ENCODE data around the gene EHD3. TPM values are rescaled to one million over a fixed set of nuclear protein-coding genes. Genes with fewer than 3 reads are reported as not detected.

EHD3 gene
- total RNA-seq, 2 experiments from 2014 or later: 0.86 to 1.1 TPM

DNA sequence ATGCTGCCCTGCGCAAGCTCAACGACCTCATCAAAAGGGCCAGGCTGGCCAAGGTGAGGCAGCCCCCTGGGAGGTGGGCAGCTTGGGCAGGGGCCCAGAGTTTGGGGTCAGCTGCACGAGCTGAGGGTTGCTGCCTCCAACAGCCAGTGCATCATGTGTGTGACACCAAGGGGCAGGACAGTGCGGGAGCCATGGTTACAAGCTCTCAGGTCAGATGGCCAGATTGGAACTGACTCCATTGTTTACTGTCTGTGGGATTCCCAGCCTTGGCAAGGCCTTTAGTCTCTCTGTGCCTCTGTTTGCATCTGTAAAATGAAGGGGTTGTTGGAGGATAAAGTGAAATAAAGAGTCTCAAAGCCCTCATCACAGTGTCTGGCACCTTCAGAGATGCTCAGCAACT is 26.9 kb downstream of the EHD3 start:
- H3K4me3 Mint-ChIP-seq: no peak overlapping the region
- ChIA-PET CTCF (no interaction called here), POLR2A (interaction anchor here (0.9 kb wide), 1 partner anchor 41 kb away, joined by 3 read pairs; no protein-coding TSS in a partner anchor)
- H3K27ac Mint-ChIP-seq: no peak overlapping the region
- H3K36me3 Mint-ChIP-seq (ENCODE audit: low read depth): no peaks in the 10 kb centered on the region
- no peaks in the 10 kb centered on the region for H3K27me3 Mint-ChIP-seq
- DNase-seq: no peak
- no peaks in the 10 kb centered on the region for H3K9me3 Mint-ChIP-seq
- H3K4me1 Mint-ChIP-seq: no peaks in the 10 kb centered on the region

DNA sequence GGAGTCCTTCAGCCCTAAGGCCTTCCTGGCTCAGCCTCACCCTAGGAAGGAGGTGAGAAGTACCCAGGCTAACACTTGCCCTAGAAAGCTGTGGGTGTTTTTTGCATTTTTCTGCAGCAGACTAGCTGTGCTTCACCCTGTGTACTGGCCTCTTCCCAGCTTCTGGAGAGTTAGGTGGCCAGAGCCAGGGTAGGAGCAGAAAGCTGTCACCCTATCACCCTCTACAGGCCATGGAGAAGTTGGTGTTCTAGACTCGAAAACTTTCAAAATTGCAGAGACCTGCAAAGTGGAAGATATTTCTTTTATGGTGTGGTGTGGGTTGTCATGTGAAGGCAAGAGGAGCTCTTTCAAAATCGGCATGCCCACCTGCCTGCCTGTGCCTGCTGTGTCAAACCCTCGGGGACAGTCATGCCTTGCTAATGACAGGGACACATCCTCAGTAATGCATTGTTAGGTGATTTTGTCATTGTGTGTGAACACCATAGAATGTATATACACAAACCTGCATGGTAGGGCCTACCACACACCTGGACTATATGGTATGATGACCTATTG is 29.8 kb downstream of the EHD3 start:
- no peak for DNase-seq
- H3K9me3 Mint-ChIP-seq: no peaks in the 10 kb centered on the region
- CTCF ChIA-PET: no interaction called here
- H3K4me1 Mint-ChIP-seq: no peaks in the 10 kb centered on the region
- no peaks in the 10 kb centered on the region for H3K36me3 Mint-ChIP-seq (ENCODE audit: low read depth)
- H3K27ac Mint-ChIP-seq: no peak overlapping the region
- H3K4me3 Mint-ChIP-seq: no peak overlapping the region
- no peaks in the 10 kb centered on the region for H3K27me3 Mint-ChIP-seq
- POLR2A ChIA-PET: no interaction called here

DNA sequence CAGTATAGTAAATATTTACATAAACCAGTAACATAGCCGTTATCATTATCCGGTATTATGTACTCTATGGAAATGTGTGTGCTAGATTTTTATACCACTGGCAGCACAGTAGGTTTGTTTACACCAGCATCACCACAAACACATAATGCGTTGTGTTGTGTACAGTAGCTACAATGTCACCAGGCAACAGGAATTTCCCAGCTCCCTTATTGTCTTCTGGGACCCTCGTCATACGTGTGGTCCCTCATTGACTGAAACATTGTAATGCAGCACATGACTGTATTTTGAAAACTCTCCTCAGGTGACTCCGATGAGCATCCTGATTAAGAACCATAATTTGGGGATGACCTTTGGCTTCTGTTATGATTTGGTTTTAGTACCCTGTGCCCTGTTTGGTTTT is 31.3 kb downstream of the EHD3 start:
- Mint-ChIP-seq H3K4me1 (no peaks in the 10 kb centered on the region), H3K9me3 (no peaks in the 10 kb centered on the region), H3K27me3 (no peaks in the 10 kb centered on the region), H3K36me3 (ENCODE audit: low read depth) (no peaks in the 10 kb centered on the region), H3K4me3 (no peak overlapping the region), H3K27ac (no peak overlapping the region)
- no peak for DNase-seq
- ChIA-PET POLR2A (no interaction called here), CTCF (no interaction called here)

DNA sequence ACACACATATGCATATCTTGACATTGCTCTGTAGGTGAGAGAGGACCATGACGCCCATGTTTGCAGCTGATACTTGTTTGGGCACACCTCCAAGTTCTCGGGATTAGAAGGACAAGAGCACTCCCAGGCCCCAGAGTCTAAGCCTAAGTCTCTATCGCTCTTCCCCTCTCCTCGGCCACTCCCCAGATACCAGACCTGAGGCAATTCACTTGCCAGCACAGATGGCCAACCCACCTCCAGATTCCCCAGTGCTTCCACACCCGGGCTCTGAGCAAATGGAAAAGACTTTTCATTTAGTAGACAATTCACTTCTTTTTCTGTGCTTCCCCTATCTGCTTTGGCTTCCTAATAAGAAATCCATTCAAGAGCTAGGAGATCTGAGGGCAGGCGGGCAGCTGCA is 32.9 kb downstream of the EHD3 start:
- DNase-seq: no peak
- H3K4me3 Mint-ChIP-seq: no peak overlapping the region
- ChIA-PET POLR2A (no interaction called here), CTCF (no interaction called here)
- H3K36me3 Mint-ChIP-seq (ENCODE audit: low read depth): no peaks in the 10 kb centered on the region
- H3K9me3 Mint-ChIP-seq: no peaks in the 10 kb centered on the region
- H3K4me1 Mint-ChIP-seq: no peaks in the 10 kb centered on the region
- no peak overlapping the region for H3K27ac Mint-ChIP-seq
- peaks cover 1% of the 10 kb centered on the region for H3K27me3 Mint-ChIP-seq

DNA sequence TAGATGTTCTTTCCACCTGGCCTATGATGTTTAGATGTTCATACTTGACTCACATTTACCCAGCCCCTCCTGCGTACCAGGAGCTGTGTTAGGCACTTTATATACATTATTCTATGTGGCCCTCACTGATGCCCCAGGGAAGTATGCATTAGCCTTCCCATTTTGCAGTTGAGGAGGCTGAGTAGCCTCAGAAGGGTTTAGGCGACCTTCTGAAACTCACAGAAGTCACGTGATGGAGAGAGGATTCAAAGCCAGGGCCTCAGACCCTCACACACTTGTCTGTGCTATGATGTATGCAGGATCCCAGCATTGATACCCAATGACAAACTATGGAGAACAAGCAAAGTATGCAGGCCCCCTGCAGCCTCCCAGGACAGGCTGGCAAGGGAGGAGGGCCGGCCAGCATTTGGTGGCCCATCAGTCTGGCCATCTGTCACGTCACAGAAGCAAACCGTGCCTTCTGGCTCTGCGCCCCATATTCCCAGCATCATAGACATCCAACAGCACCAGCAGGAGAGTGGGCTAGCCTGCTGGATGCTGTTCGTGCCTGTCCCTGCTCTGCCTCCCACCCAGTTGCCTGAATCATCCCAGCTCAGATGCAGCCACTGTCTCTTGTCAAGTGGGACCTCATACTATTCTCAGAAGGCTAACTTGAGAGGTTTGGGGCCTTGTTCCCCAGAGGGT is 33.6 kb downstream of the EHD3 start:
- no peak overlapping the region for H3K27ac Mint-ChIP-seq
- H3K36me3 Mint-ChIP-seq (ENCODE audit: low read depth): no peaks in the 10 kb centered on the region
- ChIA-PET POLR2A (no interaction called here), CTCF (no interaction called here)
- no peaks in the 10 kb centered on the region for H3K9me3 Mint-ChIP-seq
- H3K4me3 Mint-ChIP-seq: no peak overlapping the region
- H3K4me1 Mint-ChIP-seq: no peaks in the 10 kb centered on the region
- DNase-seq: no peak
- H3K27me3 Mint-ChIP-seq: peaks cover 1% of the 10 kb centered on the region

DNA sequence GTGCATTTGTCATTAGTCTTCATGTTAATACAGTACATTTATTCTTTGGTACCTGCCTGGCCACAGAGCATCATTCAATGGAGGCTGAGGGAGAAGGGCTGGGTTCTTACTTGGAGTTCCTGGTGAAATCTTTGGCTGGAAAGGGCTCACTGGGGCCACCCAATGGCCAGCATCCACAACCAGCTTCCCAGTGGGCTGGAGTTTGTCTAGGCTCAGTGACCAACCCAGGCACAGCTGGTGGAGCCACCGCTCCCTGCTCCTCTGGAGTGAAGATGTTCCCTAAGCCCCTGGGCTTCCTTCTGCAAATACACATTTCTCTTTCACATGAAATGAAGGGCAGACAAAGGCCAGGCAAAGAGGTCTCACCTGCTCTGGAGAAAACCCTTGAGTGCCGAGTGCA is 34.4 kb downstream of the EHD3 start:
- DNase-seq: no peak
- Mint-ChIP-seq H3K4me1 (no peaks in the 10 kb centered on the region), H3K4me3 (no peak overlapping the region), H3K27me3 (peaks cover 3% of the 10 kb centered on the region), H3K9me3 (no peaks in the 10 kb centered on the region), H3K27ac (no peak overlapping the region), H3K36me3 (ENCODE audit: low read depth) (no peaks in the 10 kb centered on the region)
- ChIA-PET CTCF (no interaction called here), POLR2A (no interaction called here)

DNA sequence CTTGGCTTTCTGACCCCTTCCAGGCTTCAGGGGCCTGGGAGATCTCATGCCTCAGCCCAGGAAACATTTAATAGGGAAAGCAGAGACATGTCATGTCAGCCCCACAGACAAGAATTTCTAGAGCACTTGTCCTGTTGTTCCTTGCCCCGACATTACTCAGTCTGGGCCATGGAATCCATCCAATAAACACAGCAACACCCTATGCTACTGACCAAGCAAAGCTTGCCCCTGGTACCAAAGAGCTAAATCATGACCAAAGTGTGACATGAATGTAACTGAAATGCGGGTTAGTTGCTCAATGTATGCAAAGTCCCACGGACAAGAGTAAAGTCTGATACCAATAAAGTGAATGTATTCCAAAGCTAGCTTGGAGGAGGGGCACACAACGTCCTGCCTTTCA is 35.1 kb downstream of the EHD3 start:
- ChIA-PET POLR2A (no interaction called here), CTCF (no interaction called here)
- no peak overlapping the region for H3K27ac Mint-ChIP-seq
- H3K27me3 Mint-ChIP-seq: peaks cover 3% of the 10 kb centered on the region
- DNase-seq: no peak
- no peaks in the 10 kb centered on the region for H3K4me1 Mint-ChIP-seq
- no peaks in the 10 kb centered on the region for H3K9me3 Mint-ChIP-seq
- no peaks in the 10 kb centered on the region for H3K36me3 Mint-ChIP-seq (ENCODE audit: low read depth)
- H3K4me3 Mint-ChIP-seq: no peak overlapping the region

DNA sequence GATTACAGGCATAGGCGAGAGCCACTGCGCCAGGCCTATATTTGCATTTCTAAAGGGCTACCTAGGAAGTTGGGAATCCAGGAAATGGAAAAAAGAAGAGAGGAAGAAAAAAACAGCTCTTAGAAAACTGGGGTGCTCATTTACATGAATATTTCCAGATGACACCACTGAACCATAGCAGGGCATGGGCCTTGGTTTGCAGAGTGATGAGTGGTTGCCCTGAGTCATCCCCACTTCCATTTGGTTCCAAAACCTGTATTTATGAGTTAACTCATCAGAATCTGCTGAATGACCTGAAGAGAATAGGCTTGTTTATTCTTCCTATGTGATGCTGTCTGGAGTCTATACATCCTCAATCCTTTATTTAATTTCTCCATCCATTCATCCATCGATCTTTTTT is 36.2 kb downstream of the EHD3 start:
- Mint-ChIP-seq H3K27ac (no peak overlapping the region), H3K27me3 (peaks cover 3% of the 10 kb centered on the region), H3K4me1 (no peaks in the 10 kb centered on the region), H3K36me3 (ENCODE audit: low read depth) (no peaks in the 10 kb centered on the region), H3K9me3 (no peaks in the 10 kb centered on the region), H3K4me3 (no peak overlapping the region)
- POLR2A ChIA-PET: no interaction called here
- CTCF ChIA-PET: no interaction called here
- DNase-seq: no peak

DNA sequence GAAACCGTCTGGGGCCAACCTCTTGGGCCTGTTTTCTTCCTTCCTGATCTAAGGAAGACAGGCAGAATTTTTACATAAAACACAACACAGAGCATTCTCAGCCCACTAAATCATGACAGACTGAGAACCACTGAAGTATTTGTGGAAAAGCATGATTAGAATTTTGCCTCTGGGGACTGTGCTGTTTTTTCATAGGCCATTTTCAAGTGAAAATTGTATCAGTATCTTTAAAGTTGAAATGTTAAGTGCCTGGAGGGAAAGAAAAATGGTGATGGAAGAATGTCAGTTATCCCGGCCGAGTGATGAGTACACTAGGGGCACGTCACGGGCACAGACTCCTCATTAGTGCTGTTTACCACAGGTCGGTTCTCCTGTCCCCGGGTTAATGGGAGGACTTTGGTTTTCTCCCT is 36.9 kb downstream of the EHD3 start:
- H3K9me3 Mint-ChIP-seq: no peaks in the 10 kb centered on the region
- no peak overlapping the region for H3K27ac Mint-ChIP-seq
- CTCF ChIA-PET: no interaction called here
- no peak overlapping the region for H3K4me3 Mint-ChIP-seq
- POLR2A ChIA-PET: no interaction called here
- no peak for DNase-seq
- no peaks in the 10 kb centered on the region for H3K36me3 Mint-ChIP-seq (ENCODE audit: low read depth)
- H3K27me3 Mint-ChIP-seq: peaks cover 3% of the 10 kb centered on the region
- H3K4me1 Mint-ChIP-seq: no peaks in the 10 kb centered on the region

DNA sequence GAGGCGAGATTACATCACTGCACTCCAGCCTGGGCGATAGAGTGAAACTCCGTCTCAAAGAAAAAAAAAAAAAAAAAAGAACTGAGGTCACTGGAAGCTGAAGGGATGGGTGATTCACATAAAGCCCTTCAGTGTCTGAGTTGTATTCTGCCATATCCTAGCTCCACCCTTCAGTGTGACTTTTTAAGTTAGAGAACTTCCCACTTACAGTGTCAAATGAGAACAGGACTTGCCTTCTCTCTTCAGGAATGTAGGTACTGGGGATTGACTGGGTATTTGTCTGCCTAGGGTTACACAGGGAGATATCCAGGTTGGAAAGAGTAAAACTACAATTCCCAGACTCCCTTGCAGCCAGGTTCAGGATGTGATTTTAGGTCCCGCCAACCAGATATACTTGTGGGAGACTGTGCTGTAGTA is 37.9 kb downstream of the EHD3 start:
- Mint-ChIP-seq H3K27me3 (peaks cover 5% of the 10 kb centered on the region), H3K4me3 (no peak overlapping the region), H3K9me3 (no peaks in the 10 kb centered on the region), H3K27ac (no peak overlapping the region), H3K36me3 (ENCODE audit: low read depth) (no peaks in the 10 kb centered on the region), H3K4me1 (no peaks in the 10 kb centered on the region)
- POLR2A ChIA-PET: no interaction called here
- no peak for DNase-seq
- CTCF ChIA-PET: no interaction called here

DNA sequence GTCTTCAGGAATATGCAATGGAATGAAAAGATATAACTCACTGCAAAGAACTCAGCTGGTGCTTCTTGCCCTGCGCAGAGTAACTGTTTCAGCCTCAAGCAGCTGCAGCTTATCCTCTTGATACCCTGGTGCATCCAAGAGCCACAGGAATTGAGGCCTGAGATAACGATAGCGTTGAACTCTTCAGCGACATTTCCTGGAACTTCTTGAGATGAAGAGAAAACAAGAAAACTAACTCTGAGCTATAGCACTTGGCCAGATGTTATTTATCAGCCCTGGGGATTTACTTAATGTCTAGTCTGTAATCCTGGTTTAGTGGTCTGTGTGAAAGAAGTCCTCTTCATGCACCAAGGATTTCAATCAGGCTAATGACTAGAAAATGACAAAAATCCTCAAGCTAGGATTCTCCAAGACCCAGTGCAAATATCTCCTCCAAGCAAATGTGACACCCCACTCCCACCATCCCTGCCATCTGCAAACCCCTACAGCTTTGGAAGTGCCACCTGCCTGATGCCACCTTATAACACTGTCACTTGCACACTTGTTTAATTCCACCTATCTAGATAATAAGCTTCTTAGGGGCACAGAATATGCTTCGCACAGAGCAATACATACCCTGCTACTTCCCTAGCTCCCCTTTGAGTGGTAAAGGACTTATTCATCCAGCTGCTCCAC is 40.6 kb downstream of the EHD3 start:
- ChIA-PET POLR2A (no interaction called here), CTCF (no interaction called here)
- no peaks in the 10 kb centered on the region for H3K4me1 Mint-ChIP-seq

DNA sequence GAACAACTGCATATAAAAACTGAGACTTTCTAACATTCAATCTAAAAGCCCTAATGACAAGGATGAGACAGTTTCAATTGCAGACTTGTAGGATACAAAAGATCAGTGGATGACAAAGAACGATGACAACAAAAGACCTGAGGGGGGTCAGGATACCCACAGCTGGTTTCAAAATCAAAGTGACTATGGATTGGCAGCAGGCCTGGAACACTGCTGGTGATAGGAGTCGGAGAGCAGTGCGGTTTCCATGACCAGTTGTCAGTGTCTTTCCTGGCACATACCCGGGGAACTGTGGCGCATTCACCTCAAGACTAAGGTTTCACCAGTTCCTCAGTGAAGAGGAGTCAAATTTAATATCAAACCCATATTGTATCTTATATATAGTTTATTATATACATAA is 42.0 kb downstream of the EHD3 start:
- Mint-ChIP-seq H3K4me3 (no peak overlapping the region), H3K9me3 (no peaks in the 10 kb centered on the region), H3K36me3 (ENCODE audit: low read depth) (no peaks in the 10 kb centered on the region), H3K27me3 (peaks cover 7% of the 10 kb centered on the region), H3K27ac (no peak overlapping the region), H3K4me1 (no peaks in the 10 kb centered on the region)
- ChIA-PET POLR2A (no interaction called here), CTCF (no interaction called here)
- no peak for DNase-seq

More for the DNA sequence above, 40.6 kb downstream of the EHD3 start:
- H3K27me3 Mint-ChIP-seq: peaks cover 8% of the 10 kb centered on the region
- H3K36me3 Mint-ChIP-seq (ENCODE audit: low read depth): no peaks in the 10 kb centered on the region
- H3K4me3 Mint-ChIP-seq: no peak overlapping the region
- no peak overlapping the region for H3K27ac Mint-ChIP-seq
- no peak for DNase-seq
- H3K9me3 Mint-ChIP-seq: no peaks in the 10 kb centered on the region

DNA sequence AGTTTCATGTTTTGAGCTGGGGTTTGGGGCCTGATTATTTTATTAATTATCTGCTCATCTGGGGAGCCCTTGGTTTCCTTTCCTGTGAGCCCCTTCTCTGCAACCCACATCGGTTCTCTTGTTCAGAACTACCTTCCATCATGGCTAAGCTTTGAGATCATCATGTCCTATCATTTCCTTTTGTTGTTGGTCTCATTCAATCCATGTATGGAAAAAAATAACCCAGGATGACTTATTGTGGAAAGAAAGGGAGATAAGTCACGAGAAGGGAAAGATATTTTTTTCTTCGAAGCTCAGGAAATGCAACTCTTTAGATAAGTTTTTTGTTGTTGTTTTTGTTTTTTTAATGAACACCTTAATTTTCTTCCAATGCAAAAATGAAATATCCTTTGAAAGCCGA is 43.7 kb downstream of the EHD3 start:
- ChIA-PET CTCF (no interaction called here), POLR2A (no interaction called here)
- DNase-seq: no peak
- H3K27ac Mint-ChIP-seq: no peak overlapping the region
- peaks cover 7% of the 10 kb centered on the region for H3K27me3 Mint-ChIP-seq
- H3K9me3 Mint-ChIP-seq: no peaks in the 10 kb centered on the region
- H3K4me1 Mint-ChIP-seq: no peaks in the 10 kb centered on the region
- no peaks in the 10 kb centered on the region for H3K36me3 Mint-ChIP-seq (ENCODE audit: low read depth)
- no peak overlapping the region for H3K4me3 Mint-ChIP-seq

DNA sequence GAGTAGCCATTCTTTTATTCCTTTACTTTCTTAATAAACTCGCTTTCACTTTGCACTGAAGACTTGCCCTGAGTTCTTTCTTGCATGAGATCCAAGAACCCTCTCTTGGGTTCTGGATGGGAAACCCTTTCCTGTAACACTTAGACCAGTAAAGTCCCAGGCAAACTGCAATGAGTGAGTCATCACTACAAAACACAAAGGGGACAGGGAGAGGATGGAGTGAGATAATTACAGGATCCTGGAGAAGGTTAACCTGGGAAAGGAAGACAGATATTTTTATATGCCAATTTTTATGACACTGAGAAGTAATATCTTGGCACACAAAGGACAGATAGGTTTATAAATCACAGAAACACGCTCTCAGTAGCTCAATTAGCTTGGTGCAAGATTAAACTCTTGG is 48.7 kb downstream of the EHD3 start:
- POLR2A ChIA-PET: no interaction called here
- Mint-ChIP-seq H3K4me1 (peaks cover 5% of the 10 kb centered on the region), H3K36me3 (ENCODE audit: low read depth) (no peaks in the 10 kb centered on the region), H3K27ac (no peak overlapping the region), H3K9me3 (no peaks in the 10 kb centered on the region), H3K4me3 (no peak overlapping the region), H3K27me3 (peaks cover 2% of the 10 kb centered on the region)
- DNase-seq: no peak
- CTCF ChIA-PET: no interaction called here
